ENCODE results near the gene PDILT. TPM values are rescaled to one million over a fixed set of nuclear protein-coding genes. Genes with fewer than 3 reads are reported as not detected.

Gene PDILT
- total and polyA plus RNA-seq, 2 of the 8 experiments (the other 6 are each of a cell fraction or from before 2014, with no cell fraction given), result not detected

- Histone ChIP-seq H4K91ac (replicated peaks; ENCODE audit: insufficient read length, low read length) (no peak within 1 kb of the TSS), H3K23me2 (ENCODE audit: low read depth, low read length) (no peaks in the 10 kb centered on the region), H3K18ac (ENCODE audit: extremely low read depth, low read length) (no peak within 1 kb of the TSS), H2BK12ac (ENCODE audit: low read depth, low read length) (no peak within 1 kb of the TSS), H3K4ac (replicated peaks; ENCODE audit: insufficient read length, low read depth, low read length) (no peak within 1 kb of the TSS), H3K9me3 (ENCODE audit: insufficient read depth in 2 of 2, low read depth in 1 of 2, low read length in 1 of 2) (0 out of 4 replicates have a peak, but pooled peaks cover 3 to 8% of the 10 kb centered on the region in 2 experiments), H3K4me2 (ENCODE audit: insufficient read depth in 1 of 2, low read depth in 2 of 2, low read length in 2 of 2) (no peak within 1 kb of the TSS), H3K23ac (ENCODE audit: insufficient read length) (no peak within 1 kb of the TSS), H3K36me3 (ENCODE audit: control insufficient read depth in 2 of 4, insufficient read depth in 4 of 4, low read length in 3 of 4) (no peaks in the 10 kb centered on the region), H3K27me3 (replicated peaks in 1 of 4; ENCODE audit: control insufficient read depth in 3 of 4, extremely low read depth in 1 of 4, insufficient read depth in 3 of 4, low read length in 3 of 4) (no peaks in the 10 kb centered on the region), H3K79me1 (ENCODE audit: low read depth, low read length) (no peaks in the 10 kb centered on the region), H2AK5ac (ENCODE audit: low read depth, low read length) (no peak within 1 kb of the TSS), H2AFZ (ENCODE audit: low read length) (no peak within 1 kb of the TSS), H2BK5ac (ENCODE audit: low read depth, low read length) (no peak within 1 kb of the TSS), H4K8ac (ENCODE audit: extremely low read depth, insufficient read depth, low read length) (no peak within 1 kb of the TSS), H4K20me1 (replicated peaks in 1 of 2; ENCODE audit: control insufficient read depth in 1 of 2, insufficient read depth in 2 of 2, low read length in 2 of 2) (no peaks in the 10 kb centered on the region), H3K56ac (replicated peaks; ENCODE audit: insufficient read length, low read depth, low read length) (no peak within 1 kb of the TSS), H3K79me2 (ENCODE audit: control insufficient read depth in 1 of 2, insufficient read depth in 2 of 2, low read length in 2 of 2) (no peaks in the 10 kb centered on the region), H3K27ac (ENCODE audit: low read depth, low read length) (no peak within 1 kb of the TSS), H2BK20ac (ENCODE audit: low read length) (no peak within 1 kb of the TSS), H2BK120ac (replicated peaks; ENCODE audit: low read depth, low read length) (no peak within 1 kb of the TSS), H4K5ac (ENCODE audit: insufficient read length, low read depth, low read length) (no peak within 1 kb of the TSS), H2BK15ac (ENCODE audit: low read length) (no peak within 1 kb of the TSS), H3K4me1 (replicated peaks in 1 of 4; ENCODE audit: control insufficient read depth in 3 of 4, insufficient read depth in 4 of 4, low read length in 3 of 4) (peaks cover 0 to 6% (median 1%) of the 10 kb centered on the region in 4 experiments; a peak in 3 of 7 replicates), H3K14ac (ENCODE audit: insufficient read length) (no peak within 1 kb of the TSS), H3K4me3 (ENCODE audit: extremely low read depth in 1 of 4, insufficient read depth in 2 of 4, low read depth in 3 of 4, low read length in 4 of 4) (no peak within 1 kb of the TSS), H3K9ac (replicated peaks in 1 of 4; ENCODE audit: extremely low read depth in 1 of 4, low read depth in 3 of 4, low read length in 3 of 4) (no peak within 1 kb of the TSS)
- CTCF ChIA-PET (ENCODE audit: partially characterized antibody), result interaction anchor here (1.0 to 1.1 kb wide), 2 partner anchors 13 to 33 kb away, joined by 5 read pairs; no protein-coding TSS in a partner anchor
- POLR2A ChIA-PET (ENCODE audit: partially characterized antibody), result no interaction called here
- DNase-seq (ENCODE audit: low read depth in 1 of 2, low spot score in 2 of 2) (no peak), FAIRE-seq (no peak)
- WGBS, 2 experiments (ENCODE audit: extremely low coverage in 1 of 2, insufficient coverage in 1 of 2, insufficient read length in 1 of 2, insufficient replicate concordance in 2 of 2, low coverage in 1 of 2, low lambda C conversion rate in 2 of 2, missing lambda C conversion rate in 1 of 2), result 95% methylated on average over 2 of the region's 2 CpGs; no CpG with 5 or more reads in 1 of the 2 experiments
- TF ChIP-seq CTBP2 (IDR thresholded peaks at IDR 0.05; ENCODE audit: borderline replicate concordance, insufficient read depth, insufficient read length, low read length) (no peak), RAD21 (IDR thresholded peaks at IDR 0.05 in 1 of 2, conservative IDR thresholded peaks at IDR 0.05 in 1 of 2; ENCODE audit: low read depth in 2 of 2, low read length in 2 of 2) (no peak), HDAC2 (IDR thresholded peaks at IDR 0.05; ENCODE audit: borderline replicate concordance in 1 of 2, low read depth in 2 of 2, low read length in 2 of 2) (no peak), RFX5 (IDR thresholded peaks at IDR 0.05; ENCODE audit: borderline replicate concordance, low read depth, low read length) (no peak), KDM1A (IDR thresholded peaks at IDR 0.05; ENCODE audit: borderline replicate concordance, low read length) (no peak), SP1 (IDR thresholded peaks at IDR 0.05; ENCODE audit: low read depth, low read length) (no peak), SRF (IDR thresholded peaks at IDR 0.05; ENCODE audit: low read depth, low read length) (no peak), SIRT6 (IDR thresholded peaks at IDR 0.05; ENCODE audit: low read length) (no peak), PHF8 (conservative IDR thresholded peaks at IDR 0.05; ENCODE audit: low read depth, low read length) (no peak), CBX5 (IDR thresholded peaks at IDR 0.05; ENCODE audit: low read depth, low read length) (no peak), ATF3 (IDR thresholded peaks at IDR 0.05; ENCODE audit: insufficient read depth, low read depth, low read length) (no peak), NRF1 (IDR thresholded peaks at IDR 0.05; ENCODE audit: low read depth, low read length) (no peak), SUZ12 (IDR thresholded peaks at IDR 0.05; ENCODE audit: low read length) (no peak)
Measured at GRCh38 chr16:20352615-20353014, 51.9 kb downstream of the PDILT start, which contains the start of gene UMOD. Gene UMOD (minus strand): TSS chr16:20352715. CDS start chr16:20350737, 1,978 bp downstream.

Data from H1 (cell line).